Osteoblast (primary cell): ENCODE measurements around the gene IFNAR1. TPM values are rescaled to one million over a fixed set of nuclear protein-coding genes. Genes with fewer than 3 reads are reported as not detected.

Experiments
- DNase-seq: peaks from one replicate; pipeline ENCODE4 v3.0.0; 2011; ENCODE audit warnings: low spot score, mixed read lengths; ENCODE audit not compliant: insufficient read length; ENCODE audit errors: missing footprints
- H2AFZ ChIP-seq: 2 replicates; pipeline ENCODE4 v1.6.0; 2011; ENCODE audit warnings: mild to moderate bottlenecking, low read length
- H3K27ac ChIP-seq: 2 replicates; pipeline ENCODE4 v1.5.1; 2011; ENCODE audit warnings: mild to moderate bottlenecking, low read depth, low read length, moderate library complexity
- H3K27me3 ChIP-seq: 2 replicates; pipeline ENCODE4 v1.6.0; 2012; ENCODE audit warnings: mild to moderate bottlenecking, control low read depth, inconsistent platforms, low read length, moderate library complexity; ENCODE audit not compliant: insufficient read depth
- H3K36me3 ChIP-seq: 2 replicates; pipeline ENCODE4 v1.5.1; 2011; ENCODE audit warnings: mild to moderate bottlenecking, low read length, control low read depth, moderate library complexity; ENCODE audit not compliant: insufficient read depth
- H3K4me1 ChIP-seq: 2 replicates; pipeline ENCODE4 v1.5.1; 2011; ENCODE audit warnings: mild to moderate bottlenecking, low read length, control low read depth, moderate library complexity; ENCODE audit not compliant: insufficient read depth
- H3K4me2 ChIP-seq: 2 replicates; pipeline ENCODE4 v1.6.0; 2011; ENCODE audit warnings: mild to moderate bottlenecking, low read length; ENCODE audit not compliant: insufficient read depth
- H3K4me3 ChIP-seq: fragments of 200-600 bp; sonication (generic); 3 replicates; pipeline ENCODE4 v1.5.1; 2012; ENCODE audit warnings: mild to moderate bottlenecking, low read length, inconsistent platforms; ENCODE audit not compliant: insufficient read depth
- H3K79me2 ChIP-seq: 2 replicates; pipeline ENCODE4 v1.6.0; 2012; ENCODE audit warnings: mild to moderate bottlenecking, low read length, control low read depth, inconsistent platforms; ENCODE audit not compliant: insufficient read depth
- H3K9me3 ChIP-seq: 2 replicates; pipeline ENCODE4 v1.5.1; 2011; ENCODE audit warnings: low read depth, low read length, control low read depth
- H4K20me1 ChIP-seq: 2 replicates; pipeline ENCODE4 v1.6.0; 2012; ENCODE audit warnings: mild to moderate bottlenecking, low read length, control low read depth; ENCODE audit not compliant: insufficient read depth
- CTCF ChIP-seq: IDR thresholded peaks from 2 replicates; pipeline ENCODE4 v1.5.1; 2011; ENCODE audit warnings: mild to moderate bottlenecking, low read depth, low read length, moderate library complexity; ENCODE audit errors: extremely low read depth
- total RNA-seq: library from RNA; depleted of rRNA; stranded (reverse); fragments of >200 nt; gene quantifications from 2 replicates; pipeline ENCODE4 v1.2.3, GENCODE V29; 2012

Gene IFNAR1
- total RNA-seq, 1 donor = 26.1 TPM

GRCh38 chr21:33283203-33283602 lies 41.6 kb upstream of the IFNAR1 start:
- Histone ChIP-seq H3K36me3 (peaks cover 57% of the 10 kb centered on the region), H3K4me2 (no peak overlapping the region), H3K27ac (no peak overlapping the region), H3K27me3 (no peaks in the 10 kb centered on the region), H3K4me3 (no peak overlapping the region), H4K20me1 (no peaks in the 10 kb centered on the region), H3K79me2 (no peaks in the 10 kb centered on the region), H3K4me1 (peaks cover 10% of the 10 kb centered on the region), H3K9me3 (no peaks in the 10 kb centered on the region), H2AFZ (no peak overlapping the region)
- TF ChIP-seq CTCF = no peak
- DNase-seq = no peak

- DNase-seq = no peak
- no peaks in the 10 kb centered on the region for H3K27me3 ChIP-seq
- peaks cover 21% of the 10 kb centered on the region for H3K4me1 ChIP-seq
- no peak overlapping the region for H3K27ac ChIP-seq
- H3K4me2 ChIP-seq = no peak overlapping the region
- no peaks in the 10 kb centered on the region for H4K20me1 ChIP-seq
- H3K36me3 ChIP-seq = peaks cover 34% of the 10 kb centered on the region
- H3K79me2 ChIP-seq = no peaks in the 10 kb centered on the region
- no peak for TF ChIP-seq CTCF
- H2AFZ ChIP-seq = no peak overlapping the region
- no peaks in the 10 kb centered on the region for H3K9me3 ChIP-seq
- no peak overlapping the region for H3K4me3 ChIP-seq
Observed at GRCh38 chr21:33286076-33286475, 38.7 kb upstream of the IFNAR1 start.

- Histone ChIP-seq H2AFZ (no peak overlapping the region), H3K4me2 (peak overlapping the region; percentile 18), H3K27ac (peak overlapping the region; percentile 12), H3K79me2 (no peaks in the 10 kb centered on the region), H3K4me3 (no peak overlapping the region), H4K20me1 (no peaks in the 10 kb centered on the region), H3K4me1 (peaks cover 21% of the 10 kb centered on the region), H3K36me3 (peaks cover 30% of the 10 kb centered on the region), H3K27me3 (no peaks in the 10 kb centered on the region), H3K9me3 (no peaks in the 10 kb centered on the region)
- no peak for DNase-seq
- TF ChIP-seq CTCF = no peak
Observed at GRCh38 chr21:33286600-33287456, 37.9 kb upstream of the IFNAR1 start.

- peak; percentile 87 for DNase-seq
Observed at GRCh38 chr21:33289199-33289819, 35.5 kb upstream of the IFNAR1 start.

More at GRCh38 chr21:33289199-33289819, 35.5 kb upstream of the IFNAR1 start:
- H3K4me2 ChIP-seq = peak overlapping the region; percentile 44
- no peak for TF ChIP-seq CTCF
- no peaks in the 10 kb centered on the region for H4K20me1 ChIP-seq
- H3K4me3 ChIP-seq = no peak overlapping the region
- peak overlapping the region; percentile 58 for H3K27ac ChIP-seq
- no peaks in the 10 kb centered on the region for H3K79me2 ChIP-seq
- H3K36me3 ChIP-seq = peaks cover 20% of the 10 kb centered on the region
- no peaks in the 10 kb centered on the region for H3K9me3 ChIP-seq
- peaks cover 21% of the 10 kb centered on the region for H3K4me1 ChIP-seq
- H2AFZ ChIP-seq = peak overlapping the region; percentile 59
- no peaks in the 10 kb centered on the region for H3K27me3 ChIP-seq
